Measurements from ENCODE around the gene ABHD17C. TPM values are rescaled to one million over a fixed set of nuclear protein-coding genes. Genes with fewer than 3 reads are reported as not detected.

ABHD17C gene
- total RNA-seq, 2 experiments from 2014 or later = 0.47 to 0.70 TPM

GRCh38 chr15:80679167-80679803 is 15.8 kb upstream of the ABHD17C start:
- H3K4me2 ChIP-seq (ENCODE audit: low read length) = no peak overlapping the region

GRCh38 chr15:80679804-80680175 is 15.3 kb upstream of the ABHD17C start:
- Histone ChIP-seq H3K9me2 (ENCODE audit: insufficient read depth, low read length) (no peaks in the 10 kb centered on the region), H3K36me3 (ENCODE audit: insufficient read depth, low read length) (no peaks in the 10 kb centered on the region), H3K4me2 (ENCODE audit: low read length) (no peak overlapping the region), H4K20me1 (ENCODE audit: insufficient read depth, low read length) (no peaks in the 10 kb centered on the region), H3K4me1 (ENCODE audit: insufficient read depth, low read length, poor library complexity, severe bottlenecking) (no peaks in the 10 kb centered on the region), H2AFZ (ENCODE audit: low read length) (no peak overlapping the region), H3K9me3 (ENCODE audit: low read length) (no peaks in the 10 kb centered on the region), H3K79me2 (ENCODE audit: insufficient read depth, low read depth, low read length) (no peaks in the 10 kb centered on the region), H3K27ac (ENCODE audit: low read depth, low read length, poor library complexity, severe bottlenecking) (no peak overlapping the region), H3K4me3 (ENCODE audit: low read depth, low read length, poor library complexity, severe bottlenecking) (no peak overlapping the region)
- BruUV-seq (replicated peaks) = no TSS peak
- intact Hi-C loops (cut with micrococcal nuclease; ENCODE audit: unreplicated experiment) = no loop called here
- TF ChIP-seq EZH2phosphoT487 (IDR thresholded peaks at IDR 0.05; ENCODE audit: borderline replicate concordance, low read depth, low read length) = no peak
- TF ChIP-seq CTCF (conservative IDR thresholded peaks at IDR 0.05; ENCODE audit: low read length) = no peak
- DNase-seq (ENCODE audit: low spot score) = no peak
- ChIA-PET CTCF (ENCODE audit: unreplicated experiment) (no interaction called here), POLR2A (interaction anchor here (0.6 to 0.7 kb wide), 2 partner anchors 249 to 262 kb away, joined by 3 read pairs; no protein-coding TSS in a partner anchor)

More at GRCh38 chr15:80679167-80679803, 15.8 kb upstream of the ABHD17C start:
- no peak for DNase-seq (ENCODE audit: low spot score)
- BruUV-seq (replicated peaks) = no TSS peak
- TF ChIP-seq EZH2phosphoT487 (IDR thresholded peaks at IDR 0.05; ENCODE audit: borderline replicate concordance, low read depth, low read length) (no peak), CTCF (conservative IDR thresholded peaks at IDR 0.05; ENCODE audit: low read length) (no peak)
- Histone ChIP-seq H3K9me2 (ENCODE audit: insufficient read depth, low read length) (no peaks in the 10 kb centered on the region), H2AFZ (ENCODE audit: low read length) (no peak overlapping the region), H3K4me1 (ENCODE audit: insufficient read depth, low read length, poor library complexity, severe bottlenecking) (no peaks in the 10 kb centered on the region), H3K9me3 (ENCODE audit: low read length) (no peaks in the 10 kb centered on the region), H3K4me3 (ENCODE audit: low read depth, low read length, poor library complexity, severe bottlenecking) (no peak overlapping the region), H3K27ac (ENCODE audit: low read depth, low read length, poor library complexity, severe bottlenecking) (no peak overlapping the region), H4K20me1 (ENCODE audit: insufficient read depth, low read length) (no peaks in the 10 kb centered on the region), H3K79me2 (ENCODE audit: insufficient read depth, low read depth, low read length) (no peaks in the 10 kb centered on the region), H3K36me3 (ENCODE audit: insufficient read depth, low read length) (no peaks in the 10 kb centered on the region)
- ChIA-PET CTCF (ENCODE audit: unreplicated experiment) (no interaction called here), POLR2A (interaction anchor here (0.6 kb wide), 1 partner anchor 263 kb away, joined by 3 read pairs; no protein-coding TSS in a partner anchor)
- intact Hi-C loops (cut with micrococcal nuclease; ENCODE audit: unreplicated experiment) = no loop called here

- no peak for DNase-seq (ENCODE audit: low spot score)
- Histone ChIP-seq H3K4me1 (ENCODE audit: insufficient read depth, low read length, poor library complexity, severe bottlenecking) (no peaks in the 10 kb centered on the region), H3K27ac (ENCODE audit: low read depth, low read length, poor library complexity, severe bottlenecking) (no peak overlapping the region), H2AFZ (ENCODE audit: low read length) (no peak overlapping the region), H3K79me2 (ENCODE audit: insufficient read depth, low read depth, low read length) (no peaks in the 10 kb centered on the region), H3K4me3 (ENCODE audit: low read depth, low read length, poor library complexity, severe bottlenecking) (no peak overlapping the region), H4K20me1 (ENCODE audit: insufficient read depth, low read length) (no peaks in the 10 kb centered on the region), H3K4me2 (ENCODE audit: low read length) (no peak overlapping the region), H3K36me3 (ENCODE audit: insufficient read depth, low read length) (no peaks in the 10 kb centered on the region), H3K9me3 (ENCODE audit: low read length) (no peaks in the 10 kb centered on the region), H3K9me2 (ENCODE audit: insufficient read depth, low read length) (no peaks in the 10 kb centered on the region)
- ChIA-PET POLR2A (no interaction called here), CTCF (ENCODE audit: unreplicated experiment) (no interaction called here)
- BruUV-seq (replicated peaks) = no TSS peak
- intact Hi-C loops (cut with micrococcal nuclease; ENCODE audit: unreplicated experiment) = no loop called here
- TF ChIP-seq EZH2phosphoT487 (IDR thresholded peaks at IDR 0.05; ENCODE audit: borderline replicate concordance, low read depth, low read length) = no peak
- no peak for TF ChIP-seq CTCF (conservative IDR thresholded peaks at IDR 0.05; ENCODE audit: low read length)
These were observed 12.9 kb upstream of the ABHD17C start for GRCh38 chr15:80682201-80682600.
